COLO668 (cell line): Measurements from ENCODE around the gene ZKSCAN1.

Source experiments
- DNase-seq: peaks from one replicate; lab custom pipeline; 2025; ENCODE audit not compliant: unreplicated experiment; lab: John Stamatoyannopoulos, UW

Gene ZKSCAN1

GRCh38 chr7:100075418-100075817 is 60.0 kb downstream of the ZKSCAN1 start:
- no peak for DNase-seq

GRCh38 chr7:100077205-100077604 is 61.8 kb downstream of the ZKSCAN1 start:
- no peak for DNase-seq

- DNase-seq, result no peak
These were observed 63.7 kb downstream of the ZKSCAN1 start for GRCh38 chr7:100079024-100079560.

GRCh38 chr7:100080907-100081534 is 65.6 kb downstream of the ZKSCAN1 start:
- DNase-seq, result peak; percentile 56

- DNase-seq, result peak; percentile 98
These were observed 66.2 kb downstream of the ZKSCAN1 start, which contains the start of gene ZNF3 for GRCh38 chr7:100081535-100082102. Gene ZNF3 (minus strand): TSS chr7:100081723. CDS start chr7:100077357, 4,366 bp downstream.

- no peak for DNase-seq
These were observed 67.6 kb downstream of the ZKSCAN1 start for GRCh38 chr7:100082978-100083377.

- DNase-seq, result no peak
These were observed 70.1 kb downstream of the ZKSCAN1 start for GRCh38 chr7:100085515-100085914.

- DNase-seq, result no peak
These were observed 71.8 kb downstream of the ZKSCAN1 start for GRCh38 chr7:100087055-100087750.

GRCh38 chr7:100088095-100088620 is 72.8 kb downstream of the ZKSCAN1 start:
- DNase-seq, result peak; percentile 36

GRCh38 chr7:100088621-100089457 is 73.4 kb downstream of the ZKSCAN1 start, which contains the start of gene COPS6:
Gene COPS6 (plus strand): TSS chr7:100088969. CDS start chr7:100088991, 22 bp downstream.
- peak; percentile 90 for DNase-seq

GRCh38 chr7:100089458-100090196 is 74.2 kb downstream of the ZKSCAN1 start:
- DNase-seq, result no peak

- DNase-seq, result peak; percentile 30
These were observed 75.4 kb downstream of the ZKSCAN1 start for GRCh38 chr7:100090527-100091410.
